Measurements from ENCODE around the gene TNPO2. TPM values are rescaled to one million over a fixed set of nuclear protein-coding genes. Genes with fewer than 3 reads are reported as not detected.
"Not testable (repeated sequence)": the region's sequence is repeated elsewhere in the genome, so short reads cannot be mapped to it uniquely, and the experiment has no call there.

TNPO2 gene
- total and polyA plus RNA-seq, 8 donors: 15.7 to 37.2 (median 25.2) TPM

DNA sequence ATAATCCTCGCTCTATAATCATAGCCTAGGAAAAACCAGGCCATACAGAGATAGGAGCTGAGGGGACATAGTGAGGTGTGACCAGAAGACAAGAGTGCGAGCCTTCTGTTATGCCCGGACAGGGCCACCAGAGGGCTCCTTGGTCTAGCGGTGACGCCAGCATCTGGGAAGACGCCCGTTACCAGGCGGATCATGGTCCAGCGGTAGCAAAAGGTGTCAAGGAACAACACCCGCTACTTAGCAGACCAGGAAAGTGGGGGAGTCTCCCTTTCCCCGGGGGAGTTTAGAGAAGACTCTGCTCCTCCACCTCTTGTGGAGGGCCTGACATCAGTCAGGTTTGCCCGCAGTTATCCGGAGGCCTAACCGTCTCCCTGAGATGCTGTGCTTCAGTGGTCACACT is 11.7 kb downstream of the TNPO2 start:
- H3K27ac ChIP-seq, H3K4me1 ChIP-seq, H3K4me3 ChIP-seq, H3K9me3 ChIP-seq, H3K27me3 ChIP-seq, FAIRE-seq, ATAC-seq: not testable (repeated sequence)
- 46 to 54% methylated on average over 10 to 12 of the region's 14 CpGs for WGBS, 2 donors
- H3K36me3 ChIP-seq: peaks cover 0 to 38% (median 34%) of the 10 kb centered on the region in 3 donors
- intact Hi-C loops (cut with DNase I): loop anchor here in 1 of 3 donors (10.0 kb wide), 1 partner anchor 133 kb away; no protein-coding TSS in a partner anchor
- TF ChIP-seq, protein P1, sequence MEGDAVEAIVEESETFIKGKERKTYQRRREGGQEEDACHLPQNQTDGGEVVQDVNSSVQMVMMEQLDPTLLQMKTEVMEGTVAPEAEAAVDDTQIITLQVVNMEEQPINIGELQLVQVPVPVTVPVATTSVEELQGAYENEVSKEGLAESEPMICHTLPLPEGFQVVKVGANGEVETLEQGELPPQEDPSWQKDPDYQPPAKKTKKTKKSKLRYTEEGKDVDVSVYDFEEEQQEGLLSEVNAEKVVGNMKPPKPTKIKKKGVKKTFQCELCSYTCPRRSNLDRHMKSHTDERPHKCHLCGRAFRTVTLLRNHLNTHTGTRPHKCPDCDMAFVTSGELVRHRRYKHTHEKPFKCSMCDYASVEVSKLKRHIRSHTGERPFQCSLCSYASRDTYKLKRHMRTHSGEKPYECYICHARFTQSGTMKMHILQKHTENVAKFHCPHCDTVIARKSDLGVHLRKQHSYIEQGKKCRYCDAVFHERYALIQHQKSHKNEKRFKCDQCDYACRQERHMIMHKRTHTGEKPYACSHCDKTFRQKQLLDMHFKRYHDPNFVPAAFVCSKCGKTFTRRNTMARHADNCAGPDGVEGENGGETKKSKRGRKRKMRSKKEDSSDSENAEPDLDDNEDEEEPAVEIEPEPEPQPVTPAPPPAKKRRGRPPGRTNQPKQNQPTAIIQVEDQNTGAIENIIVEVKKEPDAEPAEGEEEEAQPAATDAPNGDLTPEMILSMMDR (IDR thresholded peaks at IDR 0.05): peak in 2 of 4 donors; percentile 6 to 12
- peak in 1 of 6 donors; percentile 55 for DNase-seq

DNA sequence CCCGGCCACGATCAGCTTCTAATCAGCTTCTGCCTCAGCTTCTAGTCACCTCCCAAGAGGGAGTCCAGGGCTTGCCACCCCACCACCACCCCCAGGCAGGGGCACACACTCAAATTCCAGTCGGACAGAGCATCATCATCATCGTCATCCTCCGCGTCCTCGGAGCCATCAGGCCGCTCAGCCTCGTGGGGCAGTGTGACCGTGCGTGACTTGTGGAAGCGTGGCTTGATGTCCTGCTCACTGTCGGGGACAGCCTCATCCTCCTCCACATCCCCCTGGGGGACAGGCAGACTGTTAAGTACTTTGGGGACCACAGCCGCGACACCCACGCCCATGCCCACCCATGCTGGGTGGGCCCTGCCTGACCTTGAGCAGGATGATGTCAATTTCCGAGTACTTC is 12.5 kb downstream of the TNPO2 start:
- no peak overlapping the region for H3K27ac ChIP-seq
- H3K4me1 ChIP-seq: no peaks in the 10 kb centered on the region
- WGBS, 2 donors: 91 to 93% methylated on average over 17 of the region's 17 CpGs
- TF ChIP-seq, protein P1 (IDR thresholded peaks at IDR 0.05): no peak
- no peaks in the 10 kb centered on the region for H3K27me3 ChIP-seq
- no peak for DNase-seq
- no peak overlapping the region for H3K4me3 ChIP-seq
- FAIRE-seq: no peak
- H3K36me3 ChIP-seq: peaks cover 0 to 47% (median 41%) of the 10 kb centered on the region in 3 donors
- no peaks in the 10 kb centered on the region for H3K9me3 ChIP-seq
- intact Hi-C loops (cut with DNase I): loop anchor here in 1 of 3 donors (10.0 kb wide), 1 partner anchor 134 kb away; no protein-coding TSS in a partner anchor
- ATAC-seq: no peak

DNA sequence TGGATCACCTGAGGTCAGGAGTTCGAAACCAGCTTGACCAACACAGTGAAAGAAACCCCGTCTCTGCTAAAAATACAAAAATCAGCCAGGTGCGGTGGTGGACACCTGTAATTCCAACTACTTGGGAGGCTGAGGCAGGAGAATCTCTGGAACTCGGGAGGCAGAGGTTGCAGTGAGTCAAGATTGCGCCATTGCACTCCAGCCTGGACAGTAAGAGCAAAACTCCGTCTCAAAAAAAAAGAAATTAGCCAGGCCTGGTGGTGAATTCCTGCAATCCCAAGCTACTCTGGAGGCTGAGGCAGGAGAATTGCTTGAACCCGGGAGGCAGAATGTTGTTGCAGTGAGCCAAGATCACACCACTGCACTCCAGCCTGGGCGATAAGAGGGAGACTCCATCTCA is 15.1 kb downstream of the TNPO2 start:
- intact Hi-C loops (cut with DNase I): no loop called here
- FAIRE-seq (no peak), ATAC-seq (no peak), DNase-seq (no peak)
- H3K27ac ChIP-seq: no peak overlapping the region
- no peaks in the 10 kb centered on the region for H3K9me3 ChIP-seq
- no peak overlapping the region for H3K4me3 ChIP-seq
- WGBS, 2 donors: 93 to 97% methylated on average over 8 of the region's 8 CpGs
- no peaks in the 10 kb centered on the region for H3K27me3 ChIP-seq
- TF ChIP-seq, protein P1 (IDR thresholded peaks at IDR 0.05): no peak
- no peaks in the 10 kb centered on the region for H3K4me1 ChIP-seq
- H3K36me3 ChIP-seq: peaks cover 0 to 50% (median 29%) of the 10 kb centered on the region in 3 donors

DNA sequence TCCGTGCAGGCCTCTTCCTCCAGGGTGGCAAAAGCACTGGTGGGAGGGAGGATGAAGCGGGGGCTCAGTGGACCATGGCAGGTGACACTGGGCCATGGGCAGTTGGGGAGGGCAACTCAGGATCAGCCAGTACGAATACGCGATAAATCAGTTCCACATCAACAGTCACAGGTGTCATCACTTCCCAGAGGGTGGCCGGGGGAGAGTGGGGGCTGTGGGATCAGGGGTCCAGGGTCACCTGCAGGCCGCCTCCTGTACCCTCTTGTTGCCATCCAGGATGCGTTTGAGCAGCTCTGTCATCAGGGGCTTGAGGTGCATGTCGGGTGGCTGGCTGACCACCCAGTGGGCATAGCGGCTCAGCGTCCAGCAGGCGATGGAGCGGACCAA is 17.4 kb downstream of the TNPO2 start:
- ATAC-seq (no peak), FAIRE-seq (no peak), DNase-seq (no peak)
- TF ChIP-seq, protein P1 (IDR thresholded peaks at IDR 0.05): no peak
- 89 to 90% methylated on average over 13 of the region's 13 CpGs for WGBS, 2 donors
- Histone ChIP-seq H3K4me1 (no peaks in the 10 kb centered on the region), H3K27me3 (no peaks in the 10 kb centered on the region), H3K9me3 (no peaks in the 10 kb centered on the region), H3K36me3 (peaks cover 0 to 65% (median 32%) of the 10 kb centered on the region in 3 donors), H3K27ac (no peak overlapping the region), H3K4me3 (no peak overlapping the region)
- intact Hi-C loops (cut with DNase I): no loop called here

DNA sequence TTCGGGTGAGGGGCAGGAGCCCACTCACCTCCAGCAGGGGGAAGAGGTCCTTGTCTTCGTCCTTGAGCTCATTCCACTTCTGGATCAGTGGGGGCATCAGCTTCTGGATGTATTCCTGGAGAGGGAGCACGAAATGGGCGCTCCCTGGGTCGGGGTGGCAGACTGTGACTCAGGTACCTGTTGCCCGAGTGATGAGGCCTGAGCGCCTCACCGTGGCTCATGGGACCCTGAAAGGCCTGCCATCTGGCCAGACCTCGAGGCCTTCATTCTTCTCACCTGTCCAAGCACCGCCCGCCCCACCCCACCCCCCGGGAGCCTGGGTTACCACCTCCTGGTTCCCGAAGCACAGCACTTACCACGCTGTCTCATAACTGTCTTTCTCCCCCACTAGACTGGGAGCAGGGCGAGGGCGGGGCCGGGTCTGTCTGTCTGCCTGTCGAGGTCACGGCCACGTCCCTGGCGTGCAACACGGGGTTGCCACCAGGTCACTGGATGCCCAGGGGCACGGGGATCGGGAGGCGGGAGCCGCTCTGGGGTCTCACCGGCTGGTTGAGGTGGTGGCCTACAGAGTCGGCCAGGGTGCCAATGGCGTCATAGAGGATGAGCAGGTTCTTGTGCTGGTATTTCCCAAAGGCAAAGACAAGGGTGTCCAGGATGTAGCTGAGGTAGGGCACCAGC is 17.9 kb downstream of the TNPO2 start:
- FAIRE-seq: no peak
- DNase-seq: no peak
- no peak overlapping the region for H3K4me3 ChIP-seq
- H3K4me1 ChIP-seq: no peaks in the 10 kb centered on the region
- H3K27me3 ChIP-seq: no peaks in the 10 kb centered on the region
- no peak overlapping the region for H3K27ac ChIP-seq
- intact Hi-C loops (cut with DNase I): no loop called here
- peaks cover 0 to 65% (median 32%) of the 10 kb centered on the region in 3 donors for H3K36me3 ChIP-seq
- WGBS, 2 donors: 90 to 92% methylated on average over 29 of the region's 29 CpGs
- TF ChIP-seq, protein P1 (IDR thresholded peaks at IDR 0.05): no peak
- no peaks in the 10 kb centered on the region for H3K9me3 ChIP-seq
- no peak for ATAC-seq
